Activated naive CD8-positive, alpha-beta T cell (primary cell): ENCODE measurements around the gene SCRN2.

Experiments
- H3K27ac Mint-ChIP-seq: one replicate; pipeline ENCODE4 v1.8.0; 2021; ENCODE audit warnings: mixed read lengths
- H3K27me3 Mint-ChIP-seq: one replicate; pipeline ENCODE4 v1.8.0; 2021; ENCODE audit warnings: mixed read lengths
- H3K36me3 Mint-ChIP-seq: one replicate; pipeline ENCODE4 v1.8.0; 2021; ENCODE audit warnings: mixed read lengths
- H3K4me1 Mint-ChIP-seq: one replicate; pipeline ENCODE4 v1.8.0; 2021; ENCODE audit warnings: low read depth, mixed read lengths
- H3K4me3 Mint-ChIP-seq: one replicate; pipeline ENCODE4 v1.8.0; 2021; ENCODE audit warnings: mild to moderate bottlenecking, mixed read lengths
- H3K9me3 Mint-ChIP-seq: one replicate; pipeline ENCODE4 v1.8.0; 2021; ENCODE audit warnings: low read depth, mixed read lengths

The SCRN2 gene

DNA sequence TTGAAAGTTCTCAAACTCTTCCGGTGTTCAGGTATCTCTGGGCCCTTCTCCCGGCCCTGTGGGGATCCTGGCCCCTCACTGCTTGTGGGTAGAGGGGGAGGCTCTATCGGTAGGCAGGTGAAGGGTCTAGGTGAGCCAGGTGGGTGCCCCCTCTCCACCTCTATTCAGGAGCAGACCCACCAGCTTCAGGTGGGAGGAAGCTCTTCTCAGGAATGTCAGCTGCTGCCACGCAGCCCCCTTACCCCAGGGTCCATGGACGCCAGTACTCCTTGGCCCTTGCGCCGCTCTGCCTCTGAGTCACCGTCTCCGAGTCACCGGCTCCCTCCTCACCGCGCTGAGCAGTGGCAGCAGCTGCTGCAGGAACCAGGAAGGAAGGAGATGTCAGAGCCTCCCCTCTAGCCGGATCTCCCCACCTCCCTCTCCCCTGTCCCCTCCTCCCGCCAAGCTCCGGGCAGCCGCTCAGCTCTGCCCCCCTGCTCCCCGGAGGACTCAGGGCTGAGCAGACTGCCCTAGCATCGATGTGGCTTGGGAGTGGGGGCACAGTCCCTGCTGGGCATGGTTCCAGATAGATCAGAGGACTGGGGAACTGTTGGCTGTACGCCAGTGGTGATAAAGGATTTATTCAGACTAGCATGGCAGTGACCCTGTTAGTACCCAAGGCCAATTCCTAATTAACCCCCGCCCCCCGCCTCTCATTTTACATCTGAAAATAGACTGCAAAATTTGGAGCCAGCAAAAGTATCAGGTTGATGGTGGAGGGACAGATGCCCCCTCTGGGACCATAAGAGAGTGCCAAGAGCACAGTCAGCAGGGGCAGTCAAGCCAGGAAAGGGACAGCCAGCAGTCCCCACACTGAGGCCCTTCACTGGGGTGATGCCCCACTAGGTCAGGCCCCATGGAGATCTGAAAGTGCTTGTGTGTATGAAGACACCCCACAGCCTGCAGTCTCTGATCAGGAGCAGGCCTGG, 19.4 kb downstream of the SCRN2 start, which contains the start of gene OSBPL7:
Gene OSBPL7, minus strand, starts transcription at position 371 of the 968 bp plus-strand sequence. CDS start 1,516 bp downstream, outside the sequence.
- H3K4me1 Mint-ChIP-seq, result peaks cover 21% of the 10 kb centered on the region
- peaks cover 5% of the 10 kb centered on the region for H3K36me3 Mint-ChIP-seq
- no peaks in the 10 kb centered on the region for H3K9me3 Mint-ChIP-seq
- peak within 1 kb of the TSS; percentile 94 for H3K4me3 Mint-ChIP-seq
- no peaks in the 10 kb centered on the region for H3K27me3 Mint-ChIP-seq
- peak within 1 kb of the TSS; percentile 82 for H3K27ac Mint-ChIP-seq

GRCh38 chr17:47821031-47821423, 20.0 kb downstream of the SCRN2 start:
- peak overlapping the region; percentile 82 for H3K27ac Mint-ChIP-seq
- no peaks in the 10 kb centered on the region for H3K27me3 Mint-ChIP-seq
- peaks cover 21% of the 10 kb centered on the region for H3K4me1 Mint-ChIP-seq
- H3K36me3 Mint-ChIP-seq, result peaks cover 5% of the 10 kb centered on the region
- H3K4me3 Mint-ChIP-seq, result peak overlapping the region; percentile 94
- no peaks in the 10 kb centered on the region for H3K9me3 Mint-ChIP-seq

GRCh38 chr17:47820033-47820789, 20.9 kb downstream of the SCRN2 start:
- peak overlapping the region; percentile 94 for H3K4me3 Mint-ChIP-seq
- H3K36me3 Mint-ChIP-seq, result peaks cover 2% of the 10 kb centered on the region
- H3K27me3 Mint-ChIP-seq, result no peaks in the 10 kb centered on the region
- no peak overlapping the region for H3K27ac Mint-ChIP-seq
- no peaks in the 10 kb centered on the region for H3K9me3 Mint-ChIP-seq
- peaks cover 21% of the 10 kb centered on the region for H3K4me1 Mint-ChIP-seq

- no peaks in the 10 kb centered on the region for H3K9me3 Mint-ChIP-seq
- peak overlapping the region; percentile 6 for H3K27ac Mint-ChIP-seq
- peaks cover 21% of the 10 kb centered on the region for H3K4me1 Mint-ChIP-seq
- no peak overlapping the region for H3K4me3 Mint-ChIP-seq
- H3K27me3 Mint-ChIP-seq, result no peaks in the 10 kb centered on the region
- peaks cover 2% of the 10 kb centered on the region for H3K36me3 Mint-ChIP-seq
These were observed 21.6 kb downstream of the SCRN2 start for GRCh38 chr17:47819475-47819874.

DNA sequence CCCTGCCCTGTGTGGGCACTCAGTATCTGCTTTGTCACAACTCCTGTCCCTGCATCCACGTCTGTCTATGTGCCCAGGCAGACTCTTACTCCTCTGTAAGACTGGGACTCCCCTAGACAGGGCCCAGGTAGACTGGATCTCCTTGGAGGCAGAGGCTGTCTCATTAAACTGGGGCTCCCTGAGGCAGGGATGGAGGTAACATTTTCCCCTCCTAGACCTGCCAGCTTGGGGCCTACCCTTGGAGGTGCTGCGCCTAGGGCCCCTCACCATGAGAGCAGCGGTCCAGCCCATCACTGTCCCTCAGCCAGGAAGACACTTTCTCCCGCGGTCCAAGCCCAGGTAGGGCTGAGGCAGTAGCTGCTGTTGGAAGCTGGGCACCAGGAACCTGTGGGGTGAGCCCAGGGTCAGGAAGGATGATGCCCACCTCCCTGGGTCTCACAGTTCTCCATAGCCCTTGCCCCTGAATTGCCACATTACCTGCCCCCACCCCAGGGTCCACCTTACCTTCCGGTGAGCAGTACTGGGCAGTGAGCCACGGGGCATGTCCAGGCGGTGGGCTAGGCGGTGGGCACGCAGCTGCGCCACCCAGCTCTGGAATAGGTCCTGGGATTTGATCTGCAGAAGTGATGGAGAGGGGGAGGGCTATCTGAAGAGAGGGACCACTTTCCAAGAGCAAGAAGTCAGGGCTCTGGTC, 22.9 kb downstream of the SCRN2 start:
- H3K27me3 Mint-ChIP-seq, result no peaks in the 10 kb centered on the region
- peak overlapping the region; percentile 12 for H3K27ac Mint-ChIP-seq
- H3K36me3 Mint-ChIP-seq, result peaks cover 2% of the 10 kb centered on the region
- H3K4me3 Mint-ChIP-seq, result no peak overlapping the region
- H3K9me3 Mint-ChIP-seq, result no peaks in the 10 kb centered on the region
- H3K4me1 Mint-ChIP-seq, result peaks cover 21% of the 10 kb centered on the region

DNA sequence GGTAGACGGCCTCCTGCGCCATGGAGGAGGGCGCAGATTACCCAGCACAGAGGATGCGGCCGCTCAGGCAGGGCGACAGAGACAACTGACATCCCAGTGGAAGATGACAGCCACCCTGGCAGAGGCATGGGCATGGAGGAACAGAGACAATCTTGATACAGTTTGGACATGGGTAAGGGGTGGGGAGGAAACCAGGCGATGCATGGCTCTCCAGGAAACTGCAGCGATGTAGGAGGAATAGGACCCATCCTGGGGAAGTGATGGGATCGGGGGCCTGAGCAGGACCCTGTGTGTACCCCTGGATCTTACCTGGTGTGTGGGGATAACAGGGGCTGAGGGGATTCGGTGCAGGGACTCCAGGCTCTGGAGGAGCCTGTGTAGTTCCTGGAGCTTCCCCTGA, 24.1 kb downstream of the SCRN2 start:
- Mint-ChIP-seq H3K27me3 (no peaks in the 10 kb centered on the region), H3K36me3 (peaks cover 5% of the 10 kb centered on the region), H3K4me1 (peaks cover 17% of the 10 kb centered on the region), H3K9me3 (no peaks in the 10 kb centered on the region), H3K27ac (no peak overlapping the region), H3K4me3 (no peak overlapping the region)

DNA sequence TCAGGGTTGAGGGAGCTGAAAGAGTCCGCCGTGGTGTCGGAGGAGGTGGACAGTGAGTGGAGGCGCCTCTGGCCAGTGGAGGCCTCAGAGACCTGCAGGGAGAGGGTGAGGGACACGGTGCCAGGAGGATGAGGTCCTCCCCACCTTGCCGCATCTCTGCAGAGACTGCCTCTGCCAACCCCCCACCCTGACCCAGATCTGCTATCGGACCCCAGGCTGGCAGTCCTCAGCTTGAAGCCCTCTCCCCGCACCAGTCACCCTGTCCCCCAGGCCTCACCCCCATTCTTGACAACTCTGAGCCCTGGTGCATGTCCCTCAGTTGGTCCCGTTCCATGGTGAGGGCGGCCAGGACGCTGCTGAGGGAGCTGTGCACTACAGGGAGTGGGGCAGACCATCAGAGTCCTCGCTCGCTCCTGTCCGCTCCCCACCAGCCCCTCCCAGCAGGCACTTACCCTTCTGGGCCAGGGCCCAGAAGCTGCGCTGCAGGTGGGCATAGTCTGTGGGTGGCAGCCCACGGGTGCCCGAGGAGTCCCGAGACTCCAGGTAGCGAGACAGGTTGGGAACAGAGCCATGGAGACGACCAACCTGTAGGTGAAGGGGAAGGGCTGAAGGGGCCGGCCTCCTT, 24.9 kb downstream of the SCRN2 start:
- Mint-ChIP-seq H3K36me3 (peaks cover 5% of the 10 kb centered on the region), H3K9me3 (no peaks in the 10 kb centered on the region), H3K27me3 (no peaks in the 10 kb centered on the region), H3K4me1 (peaks cover 10% of the 10 kb centered on the region), H3K4me3 (no peak overlapping the region), H3K27ac (no peak overlapping the region)

DNA sequence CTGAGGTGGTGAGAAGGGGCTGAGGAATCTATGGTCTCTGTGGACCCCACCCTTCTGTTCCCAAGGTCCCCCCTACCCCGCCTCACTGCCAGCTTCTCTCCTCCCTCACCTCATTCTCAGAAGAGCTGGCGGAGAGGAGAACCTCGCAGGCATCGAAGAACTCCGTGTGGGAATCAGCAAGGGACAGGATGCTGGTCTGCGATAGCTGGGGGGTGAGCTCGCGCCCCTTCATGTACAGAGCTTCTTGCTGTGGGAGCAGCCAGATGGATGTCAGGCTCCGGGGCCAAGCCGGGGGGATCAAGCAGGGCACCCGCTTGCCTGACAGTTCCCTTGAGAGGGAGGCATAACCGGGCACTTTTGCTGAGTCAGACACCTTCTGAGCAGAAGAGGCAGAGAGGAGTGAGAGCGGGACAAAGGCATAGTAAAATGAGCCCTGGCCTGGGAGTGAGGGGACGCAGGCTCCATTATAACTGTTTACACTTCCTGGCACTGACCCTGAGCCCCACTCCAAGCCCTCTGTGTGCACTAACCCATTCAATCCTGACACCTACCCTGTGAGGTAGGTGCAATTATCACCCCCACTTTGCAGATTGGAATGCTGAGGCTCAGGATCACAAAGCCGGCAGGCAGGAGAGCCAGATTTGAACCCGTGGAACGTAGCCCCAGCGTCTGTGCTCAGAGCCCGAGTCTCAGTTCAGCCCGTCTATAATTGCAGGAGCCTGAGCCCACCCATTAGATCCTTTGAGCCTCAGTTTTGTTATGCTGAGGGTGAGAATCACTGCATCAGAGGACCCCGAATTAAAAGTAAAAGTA, 25.8 kb downstream of the SCRN2 start:
- Mint-ChIP-seq H3K27ac (no peak overlapping the region), H3K4me3 (no peak overlapping the region), H3K4me1 (peaks cover 4% of the 10 kb centered on the region), H3K27me3 (no peaks in the 10 kb centered on the region), H3K36me3 (peaks cover 5% of the 10 kb centered on the region), H3K9me3 (no peaks in the 10 kb centered on the region)

DNA sequence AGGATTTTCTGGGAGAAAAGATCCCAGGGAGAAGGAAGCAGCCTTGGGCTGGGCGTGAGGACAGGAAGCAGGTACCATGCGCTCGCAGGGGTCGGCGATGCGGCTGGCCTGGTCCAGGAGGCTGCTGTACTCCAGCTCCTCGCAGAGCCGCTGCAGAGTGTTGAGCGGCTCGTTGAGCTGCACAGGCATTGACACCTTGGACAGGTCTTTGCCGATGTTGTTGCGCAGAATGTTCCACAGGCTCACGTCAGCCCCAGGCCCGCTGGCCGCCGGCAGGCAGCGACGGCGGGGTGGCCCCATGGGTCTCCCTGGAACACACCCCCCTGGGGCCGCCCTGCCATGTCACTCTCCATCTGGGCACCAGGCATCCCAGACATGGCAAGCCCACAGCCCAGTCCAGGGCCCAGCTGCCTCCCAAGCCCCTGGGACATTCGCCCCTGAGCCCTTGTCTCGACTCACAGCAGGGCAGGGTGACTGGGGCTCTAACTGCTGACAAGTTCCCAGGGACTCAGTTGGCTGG, 27.5 kb downstream of the SCRN2 start:
- H3K9me3 Mint-ChIP-seq, result no peaks in the 10 kb centered on the region
- no peak overlapping the region for H3K4me3 Mint-ChIP-seq
- peaks cover 5% of the 10 kb centered on the region for H3K36me3 Mint-ChIP-seq
- H3K4me1 Mint-ChIP-seq, result peaks cover 6% of the 10 kb centered on the region
- no peaks in the 10 kb centered on the region for H3K27me3 Mint-ChIP-seq
- H3K27ac Mint-ChIP-seq, result no peak overlapping the region

GRCh38 chr17:47813077-47813476, 28.0 kb downstream of the SCRN2 start:
- H3K4me3 Mint-ChIP-seq, result no peak overlapping the region
- peaks cover 6% of the 10 kb centered on the region for H3K4me1 Mint-ChIP-seq
- H3K9me3 Mint-ChIP-seq, result no peaks in the 10 kb centered on the region
- H3K27ac Mint-ChIP-seq, result peak overlapping the region; percentile 72
- H3K36me3 Mint-ChIP-seq, result peaks cover 5% of the 10 kb centered on the region
- no peaks in the 10 kb centered on the region for H3K27me3 Mint-ChIP-seq

DNA sequence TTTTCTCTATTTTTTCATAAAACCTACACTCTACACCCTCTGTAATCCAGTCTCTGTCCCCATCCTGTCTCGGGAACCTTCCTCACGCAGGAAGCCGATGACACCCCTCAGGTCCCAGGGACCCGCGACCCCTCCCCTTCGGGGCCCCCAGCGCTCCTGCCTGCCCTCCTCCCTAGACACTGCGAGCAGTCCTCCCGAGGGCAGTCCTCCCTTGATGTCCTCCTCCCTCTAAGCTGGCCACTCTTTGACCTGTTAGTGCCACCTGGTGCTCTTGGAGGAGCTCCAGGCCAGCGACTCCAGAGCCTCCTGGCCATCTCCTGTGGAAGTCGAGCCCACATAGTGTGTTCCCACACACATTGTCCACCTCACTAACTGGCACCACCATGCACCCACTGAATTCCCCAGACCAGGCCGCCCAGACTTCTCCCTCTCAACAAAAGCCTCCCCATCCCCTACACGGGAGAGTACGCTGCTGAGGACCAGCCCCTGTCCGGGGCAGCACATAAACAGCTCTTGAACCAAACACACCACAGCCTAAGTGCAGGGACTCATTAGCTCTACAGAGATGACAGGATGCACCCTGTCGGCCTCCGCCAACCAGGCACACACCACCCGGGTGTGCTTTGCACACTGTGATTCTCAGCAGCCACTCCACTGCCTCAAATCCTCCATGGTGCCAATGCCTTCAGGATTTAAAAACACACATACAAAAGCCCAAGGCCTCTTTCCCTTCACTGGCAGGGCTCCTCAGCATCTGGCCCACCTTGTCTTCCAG, 28.7 kb downstream of the SCRN2 start:
- Mint-ChIP-seq H3K4me1 (peaks cover 6% of the 10 kb centered on the region), H3K36me3 (peaks cover 3% of the 10 kb centered on the region), H3K27me3 (no peaks in the 10 kb centered on the region), H3K4me3 (no peak overlapping the region), H3K9me3 (no peaks in the 10 kb centered on the region), H3K27ac (peak overlapping the region; percentile 72)

DNA sequence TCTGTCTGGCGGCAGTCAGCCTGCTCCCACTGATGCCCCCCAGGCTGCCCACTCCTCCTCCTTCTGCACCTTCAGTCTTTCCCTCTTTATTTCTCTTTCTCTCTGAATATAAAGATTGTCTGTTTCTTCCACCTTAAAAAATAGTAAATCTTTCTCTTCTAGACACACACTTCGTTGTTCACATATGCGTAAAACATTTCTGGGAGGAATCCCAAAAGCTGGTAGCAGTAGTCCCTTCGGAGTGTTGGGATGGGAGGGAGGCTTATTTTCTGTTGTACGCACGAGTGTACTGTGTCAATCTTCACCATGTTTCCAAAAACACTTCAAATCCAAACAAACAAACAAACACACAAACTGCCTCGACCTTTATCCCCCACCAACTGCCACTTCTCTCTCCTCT, 29.4 kb downstream of the SCRN2 start:
- peaks cover 3% of the 10 kb centered on the region for H3K36me3 Mint-ChIP-seq
- no peaks in the 10 kb centered on the region for H3K27me3 Mint-ChIP-seq
- H3K4me3 Mint-ChIP-seq, result no peak overlapping the region
- peaks cover 6% of the 10 kb centered on the region for H3K4me1 Mint-ChIP-seq
- H3K27ac Mint-ChIP-seq, result peak overlapping the region; percentile 41
- no peaks in the 10 kb centered on the region for H3K9me3 Mint-ChIP-seq
